Natural killer cell (primary cell): ENCODE results near the gene ARV1. TPM values are rescaled to one million over a fixed set of nuclear protein-coding genes. Genes with fewer than 3 reads are reported as not detected.

Experiments
- ATAC-seq, 3 donors: fragments of 150-1000 bp in 2 of 3; fragments of 200-7000 bp in 1 of 3; cut with Tn5 transposase; 1 replicate in 1 of 3; 2 replicates in 2 of 3; pipeline ENCODE4 v1.10.0; 2021; ENCODE audit warnings: mild to moderate bottlenecking in 2 of 3, moderate library complexity in 2 of 3
- DNase-seq, 2 donors: peaks; one replicate each; pipeline versions ENCODE4 v3.0.0 to v3.0.0-alpha.2; 2013 to 2021; ENCODE audit warnings: mixed read lengths in 1 of 2
- H3K27ac ChIP-seq: one replicate; pipeline ENCODE4 v1.5.1; 2013; ENCODE audit warnings: mild to moderate bottlenecking, low read length
- H3K27me3 ChIP-seq: one replicate; pipeline ENCODE4 v1.6.1; 2013; ENCODE audit warnings: low read length; ENCODE audit not compliant: control insufficient read depth, insufficient read depth
- H3K36me3 ChIP-seq: one replicate; pipeline ENCODE4 v1.6.1; 2013; ENCODE audit warnings: low read length; ENCODE audit not compliant: control insufficient read depth, insufficient read depth
- H3K4me1 ChIP-seq: one replicate; pipeline ENCODE4 v1.6.1; 2013; ENCODE audit warnings: low read length; ENCODE audit not compliant: control insufficient read depth, insufficient read depth
- H3K4me3 ChIP-seq: one replicate; pipeline ENCODE4 v1.5.1; 2013; ENCODE audit warnings: low read length
- H3K9me3 ChIP-seq: one replicate; pipeline ENCODE4 v1.6.1; 2013; ENCODE audit warnings: low read length; ENCODE audit not compliant: control insufficient read depth, insufficient read depth
- H3K27ac Mint-ChIP-seq, 2 donors: one replicate each; pipeline ENCODE4 v1.8.0; 2022; ENCODE audit warnings: mild to moderate bottlenecking in 2 of 2, mixed read lengths in 2 of 2, moderate library complexity in 1 of 2
- H3K27me3 Mint-ChIP-seq, 2 donors: one replicate each; pipeline ENCODE4 v1.8.0; 2022; ENCODE audit warnings: low read depth in 2 of 2, mixed read lengths in 2 of 2
- H3K36me3 Mint-ChIP-seq: one replicate; pipeline ENCODE4 v1.8.0; 2022; ENCODE audit warnings: mixed read lengths
- H3K4me1 Mint-ChIP-seq, 2 donors: one replicate each; pipeline ENCODE4 v1.8.0; 2022; ENCODE audit warnings: mixed read lengths in 2 of 2
- H3K4me3 Mint-ChIP-seq: one replicate; pipeline ENCODE4 v1.8.0; 2022; ENCODE audit warnings: mild to moderate bottlenecking, moderate library complexity, mixed read lengths
- H3K9me3 Mint-ChIP-seq, 2 donors: one replicate each; pipeline ENCODE4 v1.8.0; 2022; ENCODE audit warnings: mixed read lengths in 2 of 2
- WGBS: methylation state at CpG from one replicate; pipeline ENCODE4 v1.1.7; 2013; ENCODE audit warnings: missing lambda C conversion rate; ENCODE audit not compliant: insufficient coverage; 5-methylcytosine and 5-hydroxymethylcytosine counted together
- intact Hi-C: fragments of 100-400 bp; cut with micrococcal nuclease; formaldehyde crosslinking; loops from one replicate; pipeline ENCODE4 v1.14.2; 2022
- total RNA-seq, 4 donors: library from RNA; stranded (reverse); fragments of 120-200 nt in 1 of 4; gene quantifications; one replicate each; pipeline versions ENCODE4 v1.2.3 to v1.2.4, GENCODE V29; 2013 to 2022
- TF ChIP-seq, protein P1 (sequence below): fragments of 200-600 bp; IDR thresholded peaks from one replicate; pipeline ENCODE4 v1.8.0; 2022; ENCODE audit warnings: antibody characterized with exemption

ARV1 gene
- total RNA-seq, 3 donors from 2014 or later (not counting 1 experiment from before 2014, with no cell fraction given): 7.2 to 7.6 (median 7.3) TPM

DNA sequence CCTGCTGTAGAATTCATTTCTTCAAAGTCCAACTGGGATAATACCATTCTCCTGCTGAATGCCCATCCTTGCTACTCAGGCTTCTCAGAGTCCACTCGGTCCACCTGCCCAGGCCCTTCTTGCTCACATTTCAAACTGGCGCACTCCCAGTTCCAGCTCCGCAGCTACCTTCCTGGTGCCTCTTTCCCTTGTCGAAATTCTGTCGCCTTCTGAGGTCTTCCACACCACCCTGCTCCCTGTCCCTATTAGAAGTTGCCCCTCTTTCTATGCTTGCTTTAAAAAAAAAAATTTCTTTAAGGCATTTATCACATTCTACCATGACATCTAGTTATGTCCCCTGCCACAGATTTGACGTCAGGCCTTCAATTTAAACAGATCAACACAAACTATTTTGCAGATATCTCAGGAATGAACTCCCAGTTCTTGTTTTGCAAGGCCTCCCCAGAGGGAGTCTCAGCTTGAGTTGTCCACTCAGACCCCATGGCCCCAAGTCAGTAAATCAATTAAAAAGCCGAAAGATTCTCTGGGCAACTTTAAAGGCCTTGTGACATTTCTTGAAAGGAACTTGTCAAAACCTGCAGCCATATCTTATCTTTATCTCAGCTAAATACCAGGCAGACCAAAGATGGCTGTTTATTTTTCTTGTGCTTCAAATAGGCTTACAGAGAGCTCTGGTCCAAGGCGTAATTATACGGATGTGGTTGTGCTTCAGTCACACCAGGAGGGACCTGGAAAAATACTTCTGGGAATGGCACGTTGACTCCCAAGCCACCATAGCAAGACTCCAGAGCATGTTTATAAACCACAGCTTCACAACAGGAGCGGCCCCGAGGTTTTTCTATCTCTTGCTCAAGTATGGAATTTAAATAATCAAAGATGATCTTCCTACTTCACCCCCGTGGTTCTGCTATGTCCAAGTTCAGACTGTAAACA, 59.0 kb downstream of the ARV1 start:
- H3K9me3 Mint-ChIP-seq: no peaks in the 10 kb centered on the region
- TF ChIP-seq, protein P1, sequence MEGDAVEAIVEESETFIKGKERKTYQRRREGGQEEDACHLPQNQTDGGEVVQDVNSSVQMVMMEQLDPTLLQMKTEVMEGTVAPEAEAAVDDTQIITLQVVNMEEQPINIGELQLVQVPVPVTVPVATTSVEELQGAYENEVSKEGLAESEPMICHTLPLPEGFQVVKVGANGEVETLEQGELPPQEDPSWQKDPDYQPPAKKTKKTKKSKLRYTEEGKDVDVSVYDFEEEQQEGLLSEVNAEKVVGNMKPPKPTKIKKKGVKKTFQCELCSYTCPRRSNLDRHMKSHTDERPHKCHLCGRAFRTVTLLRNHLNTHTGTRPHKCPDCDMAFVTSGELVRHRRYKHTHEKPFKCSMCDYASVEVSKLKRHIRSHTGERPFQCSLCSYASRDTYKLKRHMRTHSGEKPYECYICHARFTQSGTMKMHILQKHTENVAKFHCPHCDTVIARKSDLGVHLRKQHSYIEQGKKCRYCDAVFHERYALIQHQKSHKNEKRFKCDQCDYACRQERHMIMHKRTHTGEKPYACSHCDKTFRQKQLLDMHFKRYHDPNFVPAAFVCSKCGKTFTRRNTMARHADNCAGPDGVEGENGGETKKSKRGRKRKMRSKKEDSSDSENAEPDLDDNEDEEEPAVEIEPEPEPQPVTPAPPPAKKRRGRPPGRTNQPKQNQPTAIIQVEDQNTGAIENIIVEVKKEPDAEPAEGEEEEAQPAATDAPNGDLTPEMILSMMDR: no peak
- Histone ChIP-seq H3K9me3 (no peaks in the 10 kb centered on the region), H3K27ac (no peak overlapping the region), H3K36me3 (no peaks in the 10 kb centered on the region), H3K4me3 (no peak overlapping the region), H3K4me1 (peaks cover 19% of the 10 kb centered on the region), H3K27me3 (no peaks in the 10 kb centered on the region)
- no peak for DNase-seq
- peak overlapping the region; percentile 82 for H3K4me3 Mint-ChIP-seq
- intact Hi-C loops: loop anchor here (2.0 kb wide), 1 partner anchor 59 kb away; the partner anchor contains the start of genes ARV1 and TTC13
- 94% methylated on average over 13 of the region's 13 CpGs for WGBS
- no peak for ATAC-seq
- H3K4me1 Mint-ChIP-seq: peaks cover 18 to 27% of the 10 kb centered on the region in 2 donors
- H3K27ac Mint-ChIP-seq: peak overlapping the region in 1 of 2 donors; percentile 13
- H3K27me3 Mint-ChIP-seq: peaks cover 0 to 4% of the 10 kb centered on the region in 2 donors
- H3K36me3 Mint-ChIP-seq: no peaks in the 10 kb centered on the region

DNA sequence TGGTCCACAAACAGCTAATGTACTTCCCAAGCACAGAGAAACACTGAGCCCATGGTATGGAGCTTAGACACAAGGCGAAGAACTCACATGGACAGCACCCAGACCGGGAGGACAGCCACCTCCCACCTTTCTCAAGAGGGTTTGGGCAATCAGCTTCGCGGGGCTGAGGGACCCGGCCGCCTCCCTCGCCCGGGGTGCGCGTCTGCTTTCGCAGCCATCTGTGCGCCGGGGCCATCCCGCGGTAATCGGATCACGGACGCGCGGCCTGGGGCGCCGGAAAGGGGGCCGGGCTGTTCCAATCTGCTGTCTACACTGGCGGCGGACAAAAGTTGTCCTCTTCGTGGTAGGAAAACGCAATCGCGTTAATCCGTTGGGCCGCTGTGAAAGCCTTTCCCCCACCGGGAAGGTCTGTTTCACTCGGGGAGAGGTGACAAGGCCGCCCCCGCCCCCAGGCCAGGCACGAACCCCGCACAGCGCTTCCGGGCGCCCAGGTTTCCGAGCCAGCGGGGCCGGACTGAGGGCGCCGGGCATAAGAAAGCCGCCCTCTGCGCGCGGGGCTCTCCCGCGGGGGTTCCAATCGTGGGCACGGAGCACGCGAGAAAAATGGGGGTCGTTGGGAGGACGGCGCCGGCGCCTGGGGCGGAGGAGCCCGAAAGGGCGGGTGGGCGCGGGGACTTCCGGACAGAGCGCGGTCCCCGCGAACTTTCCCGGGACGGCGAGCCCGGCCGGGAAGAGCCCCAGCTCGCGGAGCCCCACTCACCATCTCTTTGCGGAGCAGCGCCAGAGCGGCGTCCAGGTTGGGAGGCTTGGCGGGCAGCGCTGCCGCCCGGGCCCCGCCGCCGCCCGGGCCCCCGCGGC, 60.5 kb downstream of the ARV1 start:
- Histone ChIP-seq H3K36me3 (no peaks in the 10 kb centered on the region), H3K4me3 (peak overlapping the region; percentile 52), H3K4me1 (peaks cover 19% of the 10 kb centered on the region), H3K27ac (no peak overlapping the region), H3K27me3 (no peaks in the 10 kb centered on the region), H3K9me3 (no peaks in the 10 kb centered on the region)
- intact Hi-C loops: loop anchor here (2.0 to 10.0 kb wide), 2 partner anchors 61 to 485 kb away; partner anchors contain the start of genes ARV1, TSNAX and TTC13
- Mint-ChIP-seq H3K36me3 (no peaks in the 10 kb centered on the region), H3K27me3 (peaks cover 0 to 4% of the 10 kb centered on the region in 2 donors), H3K9me3 (no peaks in the 10 kb centered on the region), H3K27ac (no peak overlapping the region), H3K4me1 (peaks cover 18 to 27% of the 10 kb centered on the region in 2 donors), H3K4me3 (peak overlapping the region; percentile 82)
- DNase-seq: peak; percentile 31 to 46
- ATAC-seq: peak; percentile 34 to 43 (median 36)
- TF ChIP-seq, protein P1: no peak
- WGBS: under 1% methylated on average over 91 of the region's 91 CpGs

GRCh38 chr1:231040019-231040799, 61.3 kb downstream of the ARV1 start, which contains the start of gene FAM89A:
FAM89A (minus strand) TSS chr1:231040254; CDS start chr1:231040211, 43 bp downstream.
- TF ChIP-seq, protein P1: no peak
- peaks cover 4 to 8% of the 10 kb centered on the region in 2 donors for H3K27me3 Mint-ChIP-seq
- Histone ChIP-seq H3K4me3 (peak within 1 kb of the TSS; percentile 81), H3K27ac (no peak within 1 kb of the TSS), H3K9me3 (no peaks in the 10 kb centered on the region), H3K36me3 (no peaks in the 10 kb centered on the region), H3K4me1 (peaks cover 19% of the 10 kb centered on the region), H3K27me3 (no peaks in the 10 kb centered on the region)
- under 1% methylated on average over 72 of the region's 82 CpGs for WGBS
- peak within 1 kb of the TSS; percentile 22 to 58 for H3K27ac Mint-ChIP-seq
- DNase-seq (peak; percentile 65 to 83), ATAC-seq (peak; percentile 85 to 89 (median 85))
- peak within 1 kb of the TSS; percentile 86 for H3K4me3 Mint-ChIP-seq
- H3K9me3 Mint-ChIP-seq: peaks cover 2% of the 10 kb centered on the region in 2 donors
- H3K36me3 Mint-ChIP-seq: no peaks in the 10 kb centered on the region
- intact Hi-C loops: loop anchor here (10.0 kb wide), 1 partner anchor 485 kb away; the partner anchor contains the start of gene TSNAX
- H3K4me1 Mint-ChIP-seq: peaks cover 18 to 27% of the 10 kb centered on the region in 2 donors
